Measurements from ENCODE around the gene NDUFS6. TPM values are rescaled to one million over a fixed set of nuclear protein-coding genes. Genes with fewer than 3 reads are reported as not detected.

Gene NDUFS6
- total RNA-seq (2022; extraction: Qiagen RNA extraction; ENCODE audit: low read depth): 109 to 141 TPM (median 119 TPM) in 5 replicates

GRCh38 chr5:1801222-1801966 is at the start of gene NDUFS6:
TSS of gene NDUFS6 (plus strand) at chr5:1801407. CDS start at chr5:1801418, 11 bp downstream.

GRCh38 chr5:1799602-1800471 is 1.4 kb upstream of the NDUFS6 start, which contains the start of gene MRPL36:
TSS of gene MRPL36 (minus strand) at chr5:1799837. CDS start at chr5:1798935, 902 bp downstream.

Other genes with a start within 250 kb of the NDUFS6 start
- gene MRPL36, start 1.6 kb upstream of the NDUFS6 start, total RNA-seq (2022; extraction: Qiagen RNA extraction; ENCODE audit: low read depth): 90.0 to 119 TPM (median 112 TPM) in 5 replicates
- gene IRX4, start 81.5 kb downstream of the NDUFS6 start, total RNA-seq (2022; extraction: Qiagen RNA extraction; ENCODE audit: low read depth): 0.37 to 0.59 TPM (median 0.46 TPM) in 4 of 5 replicates, not detected in the other